Activated naive CD8-positive, alpha-beta T cell (primary cell): Measurements from ENCODE around the gene AXDND1.

ENCODE experiments used
- H3K27ac Mint-ChIP-seq: one replicate; pipeline ENCODE4 v1.8.0; 2021; ENCODE audit warnings: mixed read lengths
- H3K27me3 Mint-ChIP-seq: one replicate; pipeline ENCODE4 v1.8.0; 2021; ENCODE audit warnings: mixed read lengths
- H3K36me3 Mint-ChIP-seq: one replicate; pipeline ENCODE4 v1.8.0; 2021; ENCODE audit warnings: mixed read lengths
- H3K4me1 Mint-ChIP-seq: one replicate; pipeline ENCODE4 v1.8.0; 2021; ENCODE audit warnings: low read depth, mixed read lengths
- H3K4me3 Mint-ChIP-seq: one replicate; pipeline ENCODE4 v1.8.0; 2021; ENCODE audit warnings: mild to moderate bottlenecking, mixed read lengths
- H3K9me3 Mint-ChIP-seq: one replicate; pipeline ENCODE4 v1.8.0; 2021; ENCODE audit warnings: low read depth, mixed read lengths

The AXDND1 gene

DNA sequence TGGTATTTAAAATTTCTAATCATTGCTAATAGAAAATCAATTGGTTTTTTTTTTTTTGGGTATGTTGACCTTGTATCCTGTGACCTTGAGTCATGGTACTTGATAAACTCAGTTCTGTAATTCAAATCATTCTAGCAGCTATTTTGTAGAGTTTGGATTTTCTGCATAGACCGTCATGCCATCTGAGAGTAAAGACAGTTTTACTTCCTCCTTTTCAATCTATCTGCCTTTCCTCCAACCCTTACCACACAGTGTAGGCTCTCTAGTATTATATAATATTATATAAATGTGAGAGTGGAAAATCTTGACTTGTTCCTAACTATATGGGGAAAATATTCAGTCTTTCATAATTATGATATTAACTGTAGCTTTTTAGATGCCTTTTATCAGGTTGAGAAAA is 232.9 kb downstream of the AXDND1 start:
- Mint-ChIP-seq H3K4me1 (no peaks in the 10 kb centered on the region), H3K9me3 (peaks cover 3% of the 10 kb centered on the region), H3K4me3 (no peak overlapping the region), H3K27ac (no peak overlapping the region), H3K27me3 (peaks cover 21% of the 10 kb centered on the region), H3K36me3 (no peaks in the 10 kb centered on the region)

DNA sequence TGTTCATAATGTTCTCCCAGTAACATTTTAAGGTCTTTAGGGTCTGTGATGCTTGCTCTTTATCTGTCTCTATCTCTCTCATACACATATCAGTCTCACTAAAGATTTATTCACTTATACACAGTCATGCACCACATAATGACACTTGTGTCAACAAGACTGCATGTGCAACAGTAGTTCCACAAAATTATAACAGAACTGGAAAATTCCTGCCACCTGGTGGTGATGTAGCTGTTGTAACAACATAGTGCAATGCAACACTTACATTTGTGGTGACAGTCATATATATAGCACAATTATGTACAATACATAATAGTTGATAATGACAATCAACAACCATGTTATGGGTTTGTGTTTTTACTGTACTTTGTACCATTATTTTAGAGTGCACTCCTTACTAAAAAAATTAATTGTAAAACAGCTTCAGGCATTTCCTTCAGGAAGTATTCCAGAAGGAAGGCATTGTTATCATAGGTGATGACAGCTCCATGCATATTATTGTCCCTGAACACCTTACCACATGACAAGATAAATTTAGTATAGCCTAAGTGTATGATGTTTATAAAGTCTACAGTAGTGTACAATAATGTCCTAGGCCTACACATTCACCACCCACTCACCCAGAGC is 234.0 kb downstream of the AXDND1 start:
- no peak overlapping the region for H3K4me3 Mint-ChIP-seq
- H3K36me3 Mint-ChIP-seq, result no peaks in the 10 kb centered on the region
- peaks cover 23% of the 10 kb centered on the region for H3K27me3 Mint-ChIP-seq
- no peak overlapping the region for H3K27ac Mint-ChIP-seq
- H3K4me1 Mint-ChIP-seq, result no peaks in the 10 kb centered on the region
- H3K9me3 Mint-ChIP-seq, result peaks cover 7% of the 10 kb centered on the region

DNA sequence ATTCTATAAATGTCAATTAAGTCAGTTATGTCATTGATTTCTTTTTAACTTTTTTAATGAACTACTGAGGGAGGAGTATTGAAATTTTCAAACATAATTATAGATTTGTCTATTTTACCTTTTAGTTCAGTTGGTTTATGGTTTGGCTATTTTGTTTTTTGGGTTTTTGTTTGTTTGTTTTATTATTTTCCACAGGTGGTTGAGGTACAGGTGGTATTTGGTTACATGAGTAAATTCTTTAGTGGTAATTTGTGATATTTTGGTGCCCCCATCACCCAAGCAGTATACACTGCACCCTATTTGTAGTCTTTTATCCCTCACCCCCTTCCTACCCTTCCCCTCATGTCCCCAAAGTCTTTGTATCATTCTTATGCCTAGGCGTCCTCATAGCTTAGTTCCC is 235.3 kb downstream of the AXDND1 start:
- peaks cover 24% of the 10 kb centered on the region for H3K27me3 Mint-ChIP-seq

More for the DNA sequence above, 235.3 kb downstream of the AXDND1 start:
- Mint-ChIP-seq H3K9me3 (peaks cover 7% of the 10 kb centered on the region), H3K4me3 (no peak overlapping the region), H3K27ac (no peak overlapping the region), H3K4me1 (no peaks in the 10 kb centered on the region), H3K36me3 (no peaks in the 10 kb centered on the region)
